ENCODE measurements around the gene PREX1. TPM values are rescaled to one million over a fixed set of nuclear protein-coding genes. Genes with fewer than 3 reads are reported as not detected.

The PREX1 gene
- total RNA-seq, 4 donors from 2014 or later: 29.7 to 56.3 (median 46.6) TPM

- no peak for TF ChIP-seq CTCF (IDR thresholded peaks at IDR 0.05; ENCODE audit: low read depth)
Measured at GRCh38 chr20:48679599-48679998, 148.2 kb downstream of the PREX1 start.

GRCh38 chr20:48679011-48679410, 148.8 kb downstream of the PREX1 start:
- TF ChIP-seq CTCF (IDR thresholded peaks at IDR 0.05; ENCODE audit: low read depth): no peak

GRCh38 chr20:48678421-48678820, 149.4 kb downstream of the PREX1 start:
- TF ChIP-seq CTCF (IDR thresholded peaks at IDR 0.05; ENCODE audit: low read depth): no peak

- no peak for TF ChIP-seq CTCF (IDR thresholded peaks at IDR 0.05; ENCODE audit: low read depth)
Measured at GRCh38 chr20:48676795-48677460, 150.9 kb downstream of the PREX1 start.

- no peak for TF ChIP-seq CTCF (IDR thresholded peaks at IDR 0.05; ENCODE audit: low read depth)
Measured at GRCh38 chr20:48676125-48676524, 151.7 kb downstream of the PREX1 start.

GRCh38 chr20:48674461-48674860, 153.3 kb downstream of the PREX1 start:
- no peak for TF ChIP-seq CTCF (IDR thresholded peaks at IDR 0.05; ENCODE audit: low read depth)

GRCh38 chr20:48673507-48673906, 154.3 kb downstream of the PREX1 start:
- TF ChIP-seq CTCF (IDR thresholded peaks at IDR 0.05; ENCODE audit: low read depth): no peak

Measured in subcutaneous adipose tissue (tissue), 4 donors.